GM19240 (cell line): Measurements from ENCODE around the gene ADCY10.
"Not testable (repeated sequence)": the region's sequence is repeated elsewhere in the genome, so short reads cannot be mapped to it uniquely, and the experiment has no call there.

Experiments
- DNase-seq: peaks from one replicate; pipeline ENCODE4 v3.0.0; 2011; ENCODE audit warnings: low spot score; ENCODE audit not compliant: insufficient read length

Gene ADCY10

DNA sequence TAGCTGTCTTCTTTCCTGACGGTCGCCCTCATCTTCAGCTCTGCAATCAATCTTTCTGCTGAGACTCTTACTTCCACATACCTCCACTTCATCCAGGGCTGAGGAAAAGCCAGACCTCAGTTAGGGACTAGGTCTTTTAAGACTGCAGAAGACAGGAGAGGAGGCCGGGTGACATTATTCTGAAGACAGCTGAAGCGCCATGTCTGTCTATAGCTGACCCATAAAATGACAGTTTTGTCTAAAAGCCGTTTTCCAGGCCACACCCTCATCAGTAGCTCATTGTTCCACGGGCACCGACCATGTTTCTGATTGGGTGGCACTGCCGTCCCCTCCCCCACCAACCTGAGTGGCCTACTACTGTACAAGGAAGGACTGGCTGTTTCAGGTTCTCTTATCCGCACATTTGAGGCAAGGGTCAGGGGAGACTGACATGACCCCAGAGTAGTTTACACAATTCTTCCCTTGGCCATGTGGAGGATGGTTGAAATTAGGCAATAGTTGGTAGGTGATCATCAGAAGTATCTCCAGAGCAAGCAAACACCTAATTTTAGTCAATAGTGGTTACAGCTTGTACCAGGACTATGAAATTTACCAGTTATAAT, at the start of gene ADCY10:
ADCY10 (minus strand) TSS at position 240 of the 602 bp plus-strand sequence. CDS start 8,994 bp downstream, outside the sequence.
- DNase-seq: no peak

- no peak for DNase-seq
These were observed 43.8 kb upstream of the ADCY10 start for GRCh38 chr1:167957710-167958109.

DNA sequence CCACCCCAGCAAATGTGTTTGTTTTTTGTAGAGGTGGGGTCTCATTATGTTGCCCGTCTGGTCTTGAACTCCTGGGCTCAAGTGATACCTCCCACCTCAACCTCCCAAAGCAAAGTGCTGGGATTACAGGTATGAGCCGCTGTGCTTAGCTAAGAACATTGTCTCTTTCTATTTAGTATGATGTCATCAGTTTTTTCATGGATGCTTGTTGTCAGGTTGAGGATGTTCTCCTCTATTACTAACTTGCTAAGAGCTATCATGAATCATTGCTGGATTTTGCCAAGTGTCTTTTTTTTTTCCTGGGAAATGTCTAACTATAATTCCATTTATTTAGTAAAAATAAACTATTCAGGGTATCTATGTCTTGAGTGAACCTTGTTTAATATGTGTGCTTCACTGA, 42.0 kb upstream of the ADCY10 start:
- DNase-seq: no peak

DNA sequence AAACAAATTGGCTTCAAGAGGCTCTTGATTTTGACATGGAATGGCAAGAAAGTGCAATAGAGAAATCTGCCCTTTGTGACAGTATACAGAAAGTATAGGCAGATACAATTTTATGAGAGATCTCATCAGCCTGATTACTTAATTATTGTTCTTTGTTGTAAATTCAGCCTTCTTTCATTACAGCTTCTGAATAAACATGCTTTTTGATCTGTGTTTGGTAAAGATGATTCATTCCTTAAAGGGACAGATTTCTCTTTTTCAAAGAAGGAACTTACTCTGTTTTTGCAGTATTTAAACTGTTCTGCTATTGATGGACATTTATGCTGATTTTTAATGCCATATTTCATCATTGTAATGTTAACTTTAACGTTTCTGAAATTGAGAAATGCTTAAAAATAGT, 36.6 kb upstream of the ADCY10 start:
- DNase-seq: no peak

GRCh38 chr1:167949785-167950184, 35.9 kb upstream of the ADCY10 start:
- DNase-seq: no peak

- DNase-seq: no peak
These were observed 33.8 kb upstream of the ADCY10 start for GRCh38 chr1:167947733-167948132.

- no peak for DNase-seq
These were observed 29.6 kb upstream of the ADCY10 start for GRCh38 chr1:167943541-167943940.

- no peak for DNase-seq
These were observed 26.3 kb upstream of the ADCY10 start for GRCh38 chr1:167940264-167940663.

- DNase-seq: no peak
These were observed 24.2 kb upstream of the ADCY10 start for GRCh38 chr1:167938080-167938636.

DNA sequence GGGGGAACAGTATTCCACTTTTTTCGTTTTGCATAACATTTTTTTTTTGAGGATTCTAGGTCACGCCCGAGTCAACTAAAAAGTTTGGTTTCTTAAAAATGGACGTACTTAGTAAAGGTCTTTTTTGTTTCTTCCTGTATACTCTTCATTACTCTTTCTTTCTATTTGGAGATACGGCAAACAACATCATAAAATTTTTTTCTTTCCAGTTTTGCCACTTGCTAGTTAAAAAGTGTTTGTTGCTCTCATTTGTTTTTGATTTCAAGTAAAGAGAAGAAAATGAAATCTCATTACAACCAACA, 23.7 kb upstream of the ADCY10 start:
- no peak for DNase-seq

GRCh38 chr1:167936930-167937708, 23.2 kb upstream of the ADCY10 start, which contains the start of gene MPC2:
TSS of gene MPC2 (minus strand) at chr1:167937072. CDS start at chr1:167935841, 1,231 bp downstream.
- peak; percentile 14 for DNase-seq

DNA sequence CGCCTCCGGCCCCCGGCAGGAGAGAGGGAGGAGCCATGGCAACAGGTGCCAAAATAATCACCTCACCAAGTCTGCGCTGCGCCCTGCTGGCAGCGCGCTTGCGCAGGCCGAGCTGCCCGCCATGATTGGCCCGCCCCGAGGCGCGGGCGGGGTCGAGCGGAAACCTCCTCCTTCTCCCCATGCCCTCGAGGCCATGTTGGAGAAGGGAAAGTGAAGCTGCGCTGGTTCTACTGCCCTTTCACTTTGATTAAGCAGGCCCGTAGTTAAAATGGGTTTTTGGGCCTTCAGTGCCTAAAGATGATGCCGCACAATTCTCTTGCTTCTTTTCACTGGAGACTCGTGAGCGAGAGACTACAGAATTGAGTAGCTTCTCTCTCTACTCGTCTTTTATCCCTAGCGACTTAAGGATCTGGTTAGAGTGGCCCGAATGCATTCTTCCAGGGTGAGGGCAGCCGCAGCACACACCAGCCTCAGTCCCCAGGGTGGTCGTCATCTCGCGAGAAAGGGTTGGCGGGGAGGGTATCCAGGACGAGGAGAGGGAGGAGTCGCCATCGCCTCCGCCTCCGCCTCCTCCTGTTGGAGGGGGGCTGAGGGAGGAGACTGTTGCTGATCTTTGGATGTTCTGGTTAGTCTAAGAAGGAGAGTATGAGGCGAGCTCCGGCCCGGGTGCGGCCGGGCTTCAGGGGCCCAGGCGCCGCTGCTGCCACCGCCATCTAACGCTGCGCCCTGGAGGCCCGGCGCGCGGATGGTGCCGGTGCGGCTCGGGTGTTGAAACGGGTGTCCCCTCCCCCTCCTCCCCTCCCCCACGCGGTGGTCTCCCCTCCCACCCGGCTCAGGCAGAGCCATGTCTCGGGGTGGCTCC, 22.4 kb upstream of the ADCY10 start, which contains the start of gene DCAF6:
DCAF6 (plus strand) TSS at position 616 of the 862 bp plus-strand sequence; CDS start at position 845, 229 bp downstream.
- DNase-seq: peak; percentile 70

- DNase-seq: no peak
These were observed 21.5 kb upstream of the ADCY10 start for GRCh38 chr1:167935216-167936067.

- no peak for DNase-seq
These were observed 20.7 kb upstream of the ADCY10 start for GRCh38 chr1:167934426-167935215.

DNA sequence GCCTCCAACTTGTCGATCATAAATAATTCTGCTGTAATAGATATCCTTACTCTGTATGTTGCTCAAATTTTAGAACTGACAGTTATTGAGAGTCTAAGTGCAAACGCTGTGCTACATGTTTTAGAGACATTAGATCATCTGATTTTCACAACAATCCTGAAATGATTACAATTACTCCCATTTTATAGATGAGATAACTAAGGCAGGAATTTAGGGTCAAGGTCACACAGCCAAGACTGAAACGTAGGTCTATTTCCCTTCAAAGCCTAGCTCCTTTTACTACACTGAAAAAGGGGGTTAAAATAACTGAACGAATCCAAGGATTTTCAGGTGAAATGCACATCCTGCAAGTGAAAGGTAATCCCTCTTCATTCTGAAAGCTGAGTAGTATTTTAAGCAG, 19.9 kb upstream of the ADCY10 start:
- no peak for DNase-seq

GRCh38 chr1:167929725-167930124, 15.8 kb upstream of the ADCY10 start:
- no peak for DNase-seq

GRCh38 chr1:167928919-167929318, 15.0 kb upstream of the ADCY10 start:
- DNase-seq: not testable (repeated sequence)

- no peak for DNase-seq
These were observed 14.5 kb upstream of the ADCY10 start for GRCh38 chr1:167928457-167928852.

GRCh38 chr1:167927046-167927754, 13.3 kb upstream of the ADCY10 start:
- DNase-seq: no peak
